H9 (cell line): Measurements from ENCODE around the gene POLE2. TPM values are rescaled to one million over a fixed set of nuclear protein-coding genes. Genes with fewer than 3 reads are reported as not detected.
A peak's percentile ranks its signal among the peaks of the same experiment; 100 is the strongest.

Source experiments
- DNase-seq: peaks from one replicate; pipeline ENCODE4 v3.0.0-alpha.2; 2017
- H2AFZ ChIP-seq: one replicate; pipeline ENCODE4 v1.6.1; 2013; ENCODE audit warnings: mild to moderate bottlenecking, low read length, control low read depth, moderate library complexity
- H2AK5ac ChIP-seq: 2 replicates; pipeline ENCODE4 v1.6.1; 2013; ENCODE audit warnings: low read length, control low read depth, mixed read lengths; ENCODE audit not compliant: insufficient read length
- H2BK120ac ChIP-seq: one replicate; pipeline ENCODE4 v1.6.1; 2013; ENCODE audit warnings: low read depth, mild to moderate bottlenecking, low read length, control low read depth, inconsistent platforms; ENCODE audit not compliant: poor library complexity, severe bottlenecking
- H2BK12ac ChIP-seq: 2 replicates; pipeline ENCODE4 v1.6.1; 2013; ENCODE audit warnings: low read length, control low read depth, mixed read lengths, low read depth; ENCODE audit not compliant: insufficient read length
- H2BK15ac ChIP-seq: 2 replicates; pipeline ENCODE4 v1.6.1; 2013; ENCODE audit warnings: low read depth, low read length, control low read depth
- H2BK20ac ChIP-seq: one replicate; pipeline ENCODE4 v1.6.1; 2013; ENCODE audit warnings: low read depth, mild to moderate bottlenecking, low read length, control low read depth, inconsistent platforms; ENCODE audit not compliant: poor library complexity, severe bottlenecking
- H2BK5ac ChIP-seq: 2 replicates; pipeline ENCODE4 v1.6.1; 2013; ENCODE audit warnings: low read length, control low read depth, mixed read lengths; ENCODE audit not compliant: insufficient read length
- H3K14ac ChIP-seq: 2 replicates; pipeline ENCODE4 v1.6.1; 2013; ENCODE audit warnings: low read length, control low read depth; ENCODE audit not compliant: insufficient read depth
- H3K18ac ChIP-seq: 2 replicates; pipeline ENCODE4 v1.6.1; 2013; ENCODE audit warnings: low read depth, mild to moderate bottlenecking, mixed read lengths, low read length, control low read depth; ENCODE audit not compliant: insufficient read length
- H3K23ac ChIP-seq: 2 replicates; pipeline ENCODE4 v1.6.1; 2013; ENCODE audit warnings: low read length, control low read depth, mixed read lengths, low read depth; ENCODE audit not compliant: insufficient read length
- H3K23me2 ChIP-seq: 2 replicates; pipeline ENCODE4 v1.6.1; 2013; ENCODE audit warnings: low read depth, mild to moderate bottlenecking, mixed read lengths, low read length, control low read depth; ENCODE audit not compliant: insufficient read length, poor library complexity, severe bottlenecking
- H3K27ac ChIP-seq: 2 replicates; pipeline ENCODE4 v1.5.1; 2013; ENCODE audit warnings: low read length, control low read depth, mixed read lengths, low read depth; ENCODE audit not compliant: insufficient read length
- H3K27me3 ChIP-seq: 2 replicates; pipeline ENCODE4 v1.6.1; 2013; ENCODE audit warnings: low read length, control low read depth, inconsistent platforms; ENCODE audit not compliant: insufficient read depth
- H3K4ac ChIP-seq: 2 replicates; pipeline ENCODE4 v1.6.1; 2013; ENCODE audit warnings: low read depth, mild to moderate bottlenecking, control low read depth, inconsistent platforms, low read length, moderate library complexity
- H3K4me1 ChIP-seq: 2 replicates; pipeline ENCODE4 v1.6.1; 2013; ENCODE audit warnings: low read length, control low read depth, inconsistent platforms; ENCODE audit not compliant: insufficient read depth
- H3K4me2 ChIP-seq: 2 replicates; pipeline ENCODE4 v1.6.1; 2013; ENCODE audit warnings: low read length, control low read depth, mixed read lengths; ENCODE audit not compliant: insufficient read length, insufficient read depth
- H3K56ac ChIP-seq: 2 replicates; pipeline ENCODE4 v1.6.1; 2013; ENCODE audit warnings: low read depth, mild to moderate bottlenecking, mixed read lengths, low read length, control low read depth; ENCODE audit not compliant: insufficient read length
- H3K79me1 ChIP-seq: 2 replicates; pipeline ENCODE4 v1.6.1; 2013; ENCODE audit warnings: low read depth, mild to moderate bottlenecking, moderate library complexity, low read length, control low read depth, inconsistent platforms; ENCODE audit not compliant: insufficient read depth, poor library complexity, severe bottlenecking
- H3K79me2 ChIP-seq: 2 replicates; pipeline ENCODE4 v1.6.1; 2013; ENCODE audit warnings: low read length, control low read depth, inconsistent platforms; ENCODE audit not compliant: insufficient read depth
- H3K9ac ChIP-seq: 2 replicates; pipeline ENCODE4 v1.6.1; 2013; ENCODE audit warnings: low read length, control low read depth, mixed read lengths; ENCODE audit not compliant: insufficient read length; ENCODE audit errors: extremely low read depth
- H3K9me3 ChIP-seq: one replicate; pipeline ENCODE4 v1.6.1; 2013; ENCODE audit warnings: low read depth, low read length, inconsistent platforms; ENCODE audit not compliant: control insufficient read depth
- H3T11ph ChIP-seq: one replicate; pipeline ENCODE4 v1.6.1; 2013; ENCODE audit warnings: mild to moderate bottlenecking, low read length, control low read depth, inconsistent platforms
- H4K20me1 ChIP-seq: one replicate; pipeline ENCODE4 v1.6.1; 2013; ENCODE audit not compliant: control insufficient read depth, insufficient read length, insufficient read depth
- H4K5ac ChIP-seq: 2 replicates; pipeline ENCODE4 v1.6.1; 2013; ENCODE audit warnings: low read depth, mild to moderate bottlenecking, mixed read lengths, low read length, control low read depth; ENCODE audit not compliant: insufficient read length
- H4K8ac ChIP-seq: replicated peaks from 2 replicates; pipeline ENCODE4 v1.6.1; 2013; ENCODE audit warnings: low read length, control low read depth, mixed read lengths, low read depth; ENCODE audit not compliant: insufficient read length
- H4K91ac ChIP-seq: 2 replicates; pipeline ENCODE4 v1.6.1; 2013; ENCODE audit warnings: low read depth, mild to moderate bottlenecking, moderate library complexity, mixed read lengths, low read length, control low read depth; ENCODE audit not compliant: insufficient read length
- H3K27ac Mint-ChIP-seq, 3 experiments: 2 replicates in 2 of 3; 3 replicates in 1 of 3; pipeline ENCODE4 v1.8.0; 2020 to 2021; ENCODE audit warnings: mixed read lengths in 3 of 3, mild to moderate bottlenecking in 1 of 3, moderate library complexity in 1 of 3
- H3K27me3 Mint-ChIP-seq: 2 replicates; pipeline ENCODE4 v1.8.0; 2021; ENCODE audit warnings: low read depth, mild to moderate bottlenecking, moderate library complexity, mixed read lengths
- H3K36me3 Mint-ChIP-seq, 3 experiments: 2 replicates in 2 of 3; 3 replicates in 1 of 3; pipeline ENCODE4 v1.8.0; 2020 to 2021; ENCODE audit warnings: low read depth in 3 of 3, mixed read lengths in 3 of 3; ENCODE audit not compliant: insufficient read depth in 1 of 3
- H3K4me1 Mint-ChIP-seq, 2 experiments: 2 replicates each; pipeline ENCODE4 v1.8.0; 2020; ENCODE audit warnings: mixed read lengths in 2 of 2
- H3K4me3 Mint-ChIP-seq, 2 experiments: 2 replicates in 1 of 2; 3 replicates in 1 of 2; pipeline ENCODE4 v1.8.0; 2020 to 2021; ENCODE audit warnings: mild to moderate bottlenecking in 2 of 2, mixed read lengths in 2 of 2, moderate library complexity in 1 of 2
- H3K9me3 Mint-ChIP-seq, 2 experiments: 2 replicates in 1 of 2; 3 replicates in 1 of 2; pipeline ENCODE4 v1.8.0; 2020; ENCODE audit warnings: mild to moderate bottlenecking in 2 of 2, mixed read lengths in 2 of 2, moderate library complexity in 1 of 2
- CTCF ChIP-seq: fragments of 200-600 bp; sonication (generic); conservative IDR thresholded peaks from 3 replicates; pipeline ENCODE4 v1.8.0; 2021; ENCODE audit warnings: antibody characterized with exemption, mild to moderate bottlenecking
- WGBS: extraction: QIAGEN DNeasy Blood & Tissue Kit; methylation state at CpG from one replicate; pipeline ENCODE4 v1.1.7; 2013; ENCODE audit warnings: missing lambda C conversion rate, low lambda C conversion rate, mixed read lengths; ENCODE audit not compliant: insufficient read length; ENCODE audit errors: extremely low coverage; 5-methylcytosine and 5-hydroxymethylcytosine counted together
- total RNA-seq: library from RNA; stranded (reverse); gene quantifications from 2 replicates; pipeline ENCODE4 v1.2.1, GENCODE V29; 2021

Gene POLE2
- total RNA-seq, 1 experiment from 2014 or later = 25.7 TPM

- Histone ChIP-seq H3K9ac (no peak overlapping the region), H3T11ph (no peak overlapping the region), H4K91ac (no peak overlapping the region), H3K79me1 (peaks cover 8% of the 10 kb centered on the region), H2AFZ (no peak overlapping the region), H3K27me3 (no peaks in the 10 kb centered on the region), H3K9me3 (no peaks in the 10 kb centered on the region), H4K8ac (no peak overlapping the region), H3K14ac (no peak overlapping the region), H3K23ac (no peak overlapping the region), H2BK120ac (no peak overlapping the region), H3K4me1 (no peaks in the 10 kb centered on the region; the same call in 1 of the 2 replicates), H3K4me2 (no peak overlapping the region), H3K4ac (no peak overlapping the region), H3K23me2 (peaks cover 7% of the 10 kb centered on the region), H2BK15ac (no peak overlapping the region), H4K5ac (no peak overlapping the region), H2BK20ac (no peak overlapping the region), H2BK5ac (no peak overlapping the region), H3K18ac (no peak overlapping the region), H2AK5ac (no peak overlapping the region), H4K20me1 (no peaks in the 10 kb centered on the region), H2BK12ac (no peak overlapping the region), H3K79me2 (peaks cover 12% of the 10 kb centered on the region; the same call in 1 of the 2 replicates), H3K27ac (no peak overlapping the region), H3K56ac (no peak overlapping the region)
- peak overlapping the region in 1 of 3 experiments; percentile 35; a peak in 2 of 7 replicates for H3K27ac Mint-ChIP-seq
- peak overlapping the region; percentile 12 to 52; a peak in 3 of 5 replicates for H3K4me3 Mint-ChIP-seq
- WGBS = no CpG with 5 or more reads among the region's 1 CpG
- H3K36me3 Mint-ChIP-seq = peaks cover 21 to 53% (median 23%) of the 10 kb centered on the region in 3 experiments
- no peak for DNase-seq
- H3K4me1 Mint-ChIP-seq = peaks cover 6 to 24% of the 10 kb centered on the region in 2 experiments
- no peaks in the 10 kb centered on the region for H3K27me3 Mint-ChIP-seq
- TF ChIP-seq CTCF = no peak
- peaks cover 0 to 3% of the 10 kb centered on the region in 2 experiments; a peak in 1 of 5 replicates for H3K9me3 Mint-ChIP-seq
These were observed 51.1 kb downstream of the POLE2 start for GRCh38 chr14:49636866-49637265.
